Tibial nerve (tissue), 4 donors: Measurements from ENCODE around the gene APOBEC3H. TPM values are rescaled to one million over a fixed set of nuclear protein-coding genes. Genes with fewer than 3 reads are reported as not detected.

Experiments used
- DNase-seq, 2 donors: peaks; one replicate each; pipeline ENCODE4 v3.0.0-alpha.2; 2019; ENCODE audit warnings: low spot score in 2 of 2
- H3K27ac ChIP-seq, 4 donors: fragments of 200-600 bp; sonication (generic) in 3 of 4; one replicate each; pipeline ENCODE4 v1.5.1; 2017 to 2019; ENCODE audit warnings: mild to moderate bottlenecking in 1 of 4
- H3K27me3 ChIP-seq, 2 donors: fragments of 200-600 bp; sonication (generic) in 1 of 2; one replicate each; pipeline versions ENCODE4 v1.5.1 to v1.6.0; 2017 to 2019
- H3K36me3 ChIP-seq, 3 donors: fragments of 200-600 bp; sonication (generic); one replicate each; pipeline ENCODE4 v1.5.1; 2018 to 2019
- H3K4me1 ChIP-seq, 4 donors: fragments of 200-600 bp; sonication (generic) in 3 of 4; one replicate each; pipeline ENCODE4 v1.5.1; 2017 to 2019
- H3K4me3 ChIP-seq, 4 donors: fragments of 200-600 bp; sonication (generic) in 3 of 4; one replicate each; pipeline ENCODE4 v1.5.1; 2017 to 2019; ENCODE audit warnings: mild to moderate bottlenecking in 1 of 4, moderate library complexity in 1 of 4
- H3K9me3 ChIP-seq, 4 donors: fragments of 200-600 bp; sonication (generic) in 3 of 4; one replicate each; pipeline ENCODE4 v1.5.1; 2017 to 2019
- EP300 ChIP-seq, 2 donors: sonication (generic); formaldehyde crosslinking; IDR thresholded peaks; one replicate each; pipeline ENCODE4 v1.6.1; 2017; ENCODE audit warnings: antibody characterized with exemption in 2 of 2, mild to moderate bottlenecking in 1 of 2
- POLR2A ChIP-seq, 2 donors: fragments of 450-650 bp; IDR thresholded peaks; one replicate each; pipeline ENCODE4 v1.6.1; 2017; ENCODE audit warnings: antibody characterized with exemption in 2 of 2, mild to moderate bottlenecking in 2 of 2, moderate library complexity in 2 of 2
- WGBS, 2 donors: methylation state at CpG; one replicate each; pipeline ENCODE4 v1.1.5; 2018; 5-methylcytosine and 5-hydroxymethylcytosine counted together
- total RNA-seq, 4 donors: library from RNA; depleted of rRNA; stranded (reverse); fragments of >200 nt; gene quantifications; one replicate each; pipeline ENCODE4 v1.1.0, GENCODE V29; 2016
- TF ChIP-seq, protein P1 (sequence below), 5 experiments: fragments of 200-600 bp in 3 of 5; fragments of 450-650 bp in 2 of 5; sonication (generic) in 3 of 5; IDR thresholded peaks; one replicate each; pipeline ENCODE4 v1.5.1; 2016 to 2019; ENCODE audit warnings: antibody characterized with exemption in 5 of 5, mild to moderate bottlenecking in 3 of 5, moderate library complexity in 2 of 5

The APOBEC3H gene
- total RNA-seq, 4 donors from 2014 or later = 1.1 TPM; not detected in 3

DNA sequence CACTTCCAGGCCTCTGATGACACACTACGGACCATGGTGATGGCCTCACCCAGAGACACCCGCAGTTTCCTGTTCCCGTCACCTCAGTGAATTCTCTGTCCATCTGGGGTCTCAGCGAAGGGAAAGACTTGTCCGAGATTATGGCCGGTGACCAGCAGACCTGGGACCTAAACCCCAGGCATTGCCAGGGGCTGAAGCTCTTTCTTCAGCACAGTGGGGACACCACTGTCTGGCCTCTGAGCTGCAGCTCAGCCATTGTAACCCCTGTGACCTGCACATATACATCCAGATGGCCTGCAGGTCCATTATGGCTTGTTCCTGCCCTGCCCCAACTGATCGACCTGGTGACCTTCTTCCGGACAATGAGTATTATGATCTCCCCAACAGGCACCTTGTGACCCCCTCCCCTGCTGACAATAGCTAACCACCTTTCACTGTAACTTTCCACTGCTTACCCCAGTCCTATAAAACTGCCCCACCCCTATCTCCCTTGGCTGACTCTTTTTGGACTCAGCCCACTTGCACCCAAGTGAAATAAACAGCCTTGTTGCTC is 33.2 kb downstream of the APOBEC3H start:
- Histone ChIP-seq H3K36me3 (peaks cover 0 to 70% (median 4%) of the 10 kb centered on the region in 3 donors), H3K9me3 (peaks cover 0 to 8% (median 0%) of the 10 kb centered on the region in 4 donors), H3K27me3 (no peaks in the 10 kb centered on the region), H3K4me3 (no peak overlapping the region), H3K27ac (peak overlapping the region in 2 of 4 donors; percentile 5 to 54), H3K4me1 (peaks cover 0 to 35% (median 14%) of the 10 kb centered on the region in 4 donors)
- WGBS, 2 donors = 63 to 83% methylated on average over 2 to 8 of the region's 8 CpGs
- TF ChIP-seq, protein P1, sequence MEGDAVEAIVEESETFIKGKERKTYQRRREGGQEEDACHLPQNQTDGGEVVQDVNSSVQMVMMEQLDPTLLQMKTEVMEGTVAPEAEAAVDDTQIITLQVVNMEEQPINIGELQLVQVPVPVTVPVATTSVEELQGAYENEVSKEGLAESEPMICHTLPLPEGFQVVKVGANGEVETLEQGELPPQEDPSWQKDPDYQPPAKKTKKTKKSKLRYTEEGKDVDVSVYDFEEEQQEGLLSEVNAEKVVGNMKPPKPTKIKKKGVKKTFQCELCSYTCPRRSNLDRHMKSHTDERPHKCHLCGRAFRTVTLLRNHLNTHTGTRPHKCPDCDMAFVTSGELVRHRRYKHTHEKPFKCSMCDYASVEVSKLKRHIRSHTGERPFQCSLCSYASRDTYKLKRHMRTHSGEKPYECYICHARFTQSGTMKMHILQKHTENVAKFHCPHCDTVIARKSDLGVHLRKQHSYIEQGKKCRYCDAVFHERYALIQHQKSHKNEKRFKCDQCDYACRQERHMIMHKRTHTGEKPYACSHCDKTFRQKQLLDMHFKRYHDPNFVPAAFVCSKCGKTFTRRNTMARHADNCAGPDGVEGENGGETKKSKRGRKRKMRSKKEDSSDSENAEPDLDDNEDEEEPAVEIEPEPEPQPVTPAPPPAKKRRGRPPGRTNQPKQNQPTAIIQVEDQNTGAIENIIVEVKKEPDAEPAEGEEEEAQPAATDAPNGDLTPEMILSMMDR (IDR thresholded peaks at IDR 0.05) = no peak
- no peak for TF ChIP-seq POLR2A (IDR thresholded peaks at IDR 0.05)
- no peak for TF ChIP-seq EP300 (IDR thresholded peaks at IDR 0.05)
- DNase-seq = no peak

DNA sequence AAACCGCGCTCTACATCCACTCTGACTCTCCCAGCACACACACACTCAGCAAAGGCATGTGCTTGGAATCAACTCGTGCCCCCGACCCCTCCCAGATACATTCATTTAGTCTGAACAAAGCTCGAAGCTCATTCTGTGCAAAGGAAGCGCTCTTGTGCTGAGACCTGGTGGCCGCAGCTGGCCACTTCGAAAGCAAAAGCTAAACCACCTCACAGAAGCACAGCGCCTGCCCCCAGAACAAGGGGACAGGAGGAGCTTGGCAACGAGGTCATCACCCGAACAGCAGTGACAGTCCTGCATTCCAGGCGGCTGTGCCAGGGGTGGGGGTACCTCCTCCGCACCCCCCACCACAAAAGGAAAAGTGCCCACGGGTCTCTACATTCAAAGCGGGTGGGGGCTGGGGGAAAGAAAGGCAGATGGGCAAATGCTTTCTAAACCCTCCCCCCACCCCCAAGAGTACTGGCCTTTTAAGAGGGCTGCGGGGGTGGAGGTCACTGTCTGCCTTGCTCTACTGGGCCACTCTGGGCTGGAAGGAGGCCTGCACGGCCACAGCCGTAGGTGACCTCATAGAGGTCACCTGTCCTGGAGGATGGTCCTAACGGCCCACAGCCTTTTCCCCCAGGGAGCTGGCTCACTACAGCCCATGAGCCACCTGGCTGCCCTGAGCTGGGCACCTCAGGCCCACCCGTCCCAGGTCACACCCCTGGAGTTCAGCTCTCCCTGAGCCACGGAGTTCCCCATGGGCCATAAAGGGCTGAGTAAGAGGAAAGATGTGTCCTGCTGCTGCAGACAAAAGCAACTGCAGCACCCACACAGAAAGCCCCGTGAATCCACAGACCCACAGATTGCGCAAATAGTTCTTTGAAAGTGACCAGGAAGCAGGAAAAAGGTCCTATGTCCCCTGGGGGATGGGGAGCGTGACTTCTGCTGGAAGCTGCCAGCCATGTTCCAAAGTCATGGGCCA is 34.1 kb downstream of the APOBEC3H start:
- Histone ChIP-seq H3K4me3 (no peak overlapping the region), H3K9me3 (peaks cover 0 to 8% (median 0%) of the 10 kb centered on the region in 4 donors), H3K27me3 (no peaks in the 10 kb centered on the region), H3K4me1 (peaks cover 0 to 42% (median 15%) of the 10 kb centered on the region in 4 donors), H3K27ac (peak overlapping the region in 3 of 4 donors; percentile 40 to 67 (median 54)), H3K36me3 (peaks cover 0 to 71% (median 4%) of the 10 kb centered on the region in 3 donors)
- TF ChIP-seq POLR2A (IDR thresholded peaks at IDR 0.05) = no peak
- TF ChIP-seq, protein P1 (IDR thresholded peaks at IDR 0.05) = no peak
- TF ChIP-seq EP300 (IDR thresholded peaks at IDR 0.05) = no peak
- no peak for DNase-seq
- WGBS, 2 donors = 24 to 26% methylated on average over 22 to 24 of the region's 24 CpGs

DNA sequence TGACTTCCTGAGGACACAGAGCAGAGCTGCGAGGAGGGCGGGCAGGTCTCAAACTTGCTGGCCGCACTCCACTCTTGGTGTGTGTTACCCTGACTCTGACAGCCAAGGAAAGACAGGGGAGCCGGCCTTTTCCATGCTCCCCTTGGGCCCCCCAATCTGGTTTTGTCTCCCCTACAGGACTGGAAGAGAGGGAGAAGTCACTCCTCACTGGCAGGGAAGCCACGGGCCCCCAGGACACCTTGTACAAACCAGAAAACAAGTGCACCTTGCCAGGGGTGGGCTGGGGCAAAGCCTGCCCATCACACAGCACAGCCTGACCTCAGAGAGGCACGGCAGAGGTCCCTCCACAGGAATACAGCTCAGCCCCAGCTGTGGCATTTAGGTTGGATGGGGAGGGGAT is 35.2 kb downstream of the APOBEC3H start:
- Histone ChIP-seq H3K4me3 (no peak overlapping the region), H3K27ac (no peak overlapping the region), H3K4me1 (peaks cover 0 to 42% (median 15%) of the 10 kb centered on the region in 4 donors), H3K27me3 (no peaks in the 10 kb centered on the region), H3K36me3 (peaks cover 0 to 81% (median 4%) of the 10 kb centered on the region in 3 donors), H3K9me3 (peaks cover 0 to 8% (median 0%) of the 10 kb centered on the region in 4 donors)
- no peak for TF ChIP-seq POLR2A (IDR thresholded peaks at IDR 0.05)
- no peak for TF ChIP-seq EP300 (IDR thresholded peaks at IDR 0.05)
- TF ChIP-seq, protein P1 (IDR thresholded peaks at IDR 0.05) = no peak
- DNase-seq = no peak
- 84 to 85% methylated on average over 6 of the region's 6 CpGs for WGBS, 2 donors

DNA sequence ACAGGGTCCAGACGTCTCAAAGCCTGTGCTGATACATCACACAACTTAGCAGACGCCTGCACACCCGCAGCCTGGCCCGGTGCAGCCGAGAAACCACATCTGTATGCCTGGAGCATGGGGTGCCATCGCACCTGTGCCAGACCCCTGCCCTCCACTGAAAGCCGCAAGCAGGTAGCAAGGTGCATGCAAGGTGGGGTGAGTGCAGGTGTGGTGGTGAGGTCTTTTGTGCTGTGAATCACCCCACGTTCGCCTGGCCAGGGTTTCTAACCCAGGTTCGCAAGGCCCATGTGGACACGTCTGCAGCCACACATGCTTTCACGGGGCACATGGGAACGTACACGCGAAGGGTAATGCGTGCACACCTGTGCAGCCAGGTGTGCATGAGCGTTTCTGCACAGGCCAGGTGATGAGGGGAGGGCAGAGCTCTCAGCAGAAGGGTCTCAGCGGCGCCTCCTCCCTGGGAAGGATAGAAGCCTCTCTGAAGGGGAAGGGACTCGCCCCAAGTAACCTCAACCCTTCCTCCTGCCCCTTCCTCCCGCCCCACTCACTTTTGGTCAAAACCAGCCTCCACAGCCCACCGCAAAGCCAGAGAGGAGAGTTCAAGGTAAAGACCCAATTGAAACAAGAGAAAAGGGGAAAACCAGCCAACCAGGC is 36.0 kb downstream of the APOBEC3H start:
- WGBS, 2 donors = 90% methylated on average over 22 of the region's 22 CpGs

DNA sequence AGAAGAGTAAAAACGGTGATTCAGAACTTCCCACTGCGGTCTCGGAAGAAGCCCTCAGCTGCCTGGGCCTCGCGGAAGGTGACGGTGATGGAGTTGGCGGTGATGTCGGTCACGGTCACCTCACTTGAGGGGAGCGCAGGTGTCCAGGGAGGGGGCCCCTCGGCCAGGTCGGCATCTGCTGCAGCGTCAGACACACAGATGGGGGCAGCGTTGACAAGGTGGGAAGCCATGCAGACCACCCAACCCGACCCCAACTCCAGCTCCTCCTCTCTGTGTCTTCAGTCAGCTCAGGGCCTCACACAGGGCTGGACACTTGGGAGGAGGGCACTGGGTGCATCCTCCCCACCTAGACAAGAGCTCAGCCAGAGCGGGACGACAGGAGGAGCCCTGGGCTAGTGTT is 36.8 kb downstream of the APOBEC3H start:
- WGBS, 2 donors = 83 to 91% methylated on average over 15 to 17 of the region's 17 CpGs
- Histone ChIP-seq H3K4me1 (peaks cover 0 to 42% (median 15%) of the 10 kb centered on the region in 4 donors), H3K9me3 (no peaks in the 10 kb centered on the region), H3K36me3 (peaks cover 0 to 78% (median 4%) of the 10 kb centered on the region in 3 donors), H3K27me3 (no peaks in the 10 kb centered on the region), H3K27ac (no peak overlapping the region), H3K4me3 (no peak overlapping the region)
- TF ChIP-seq, protein P1 (IDR thresholded peaks at IDR 0.05) = no peak
- TF ChIP-seq POLR2A (IDR thresholded peaks at IDR 0.05) (no peak), EP300 (IDR thresholded peaks at IDR 0.05) (no peak)
- no peak for DNase-seq

More for the DNA sequence above, 36.0 kb downstream of the APOBEC3H start:
- DNase-seq = no peak
- peaks cover 0 to 42% (median 15%) of the 10 kb centered on the region in 4 donors for H3K4me1 ChIP-seq
- no peak overlapping the region for H3K27ac ChIP-seq
- no peak overlapping the region for H3K4me3 ChIP-seq
- TF ChIP-seq POLR2A (IDR thresholded peaks at IDR 0.05) = no peak
- H3K9me3 ChIP-seq = peaks cover 0 to 8% (median 0%) of the 10 kb centered on the region in 4 donors
- no peaks in the 10 kb centered on the region for H3K27me3 ChIP-seq
- peaks cover 0 to 79% (median 4%) of the 10 kb centered on the region in 3 donors for H3K36me3 ChIP-seq
